Endothelial cell (in vitro differentiated cells): Measurements from ENCODE around the gene STIP1. TPM values are rescaled to one million over a fixed set of nuclear protein-coding genes. Genes with fewer than 3 reads are reported as not detected.

ENCODE experiments used
- DNase-seq: peaks from one replicate; pipeline ENCODE4 v3.0.0; 2021; ENCODE audit warnings: low spot score
- H3K27ac Mint-ChIP-seq: one replicate; pipeline ENCODE4 v1.8.0; 2021; ENCODE audit warnings: mixed read lengths, inconsistent platforms; ENCODE audit not compliant: unreplicated experiment
- H3K27me3 Mint-ChIP-seq: one replicate; pipeline ENCODE4 v1.8.0; 2021; ENCODE audit warnings: mild to moderate bottlenecking, moderate library complexity, mixed read lengths, inconsistent platforms; ENCODE audit not compliant: unreplicated experiment
- H3K36me3 Mint-ChIP-seq: one replicate; pipeline ENCODE4 v1.8.0; 2021; ENCODE audit warnings: mild to moderate bottlenecking, low read depth, mixed read lengths, inconsistent platforms; ENCODE audit not compliant: unreplicated experiment
- H3K4me1 Mint-ChIP-seq: one replicate; pipeline ENCODE4 v1.8.0; 2021; ENCODE audit warnings: mild to moderate bottlenecking, mixed read lengths, inconsistent platforms; ENCODE audit not compliant: unreplicated experiment
- H3K4me3 Mint-ChIP-seq: one replicate; pipeline ENCODE4 v1.8.0; 2021; ENCODE audit warnings: mild to moderate bottlenecking, mixed read lengths, inconsistent platforms; ENCODE audit not compliant: unreplicated experiment
- H3K9me3 Mint-ChIP-seq: one replicate; pipeline ENCODE4 v1.8.0; 2021; ENCODE audit warnings: mixed read lengths, inconsistent platforms; ENCODE audit not compliant: unreplicated experiment
- total RNA-seq: library from RNA; stranded (reverse); fragmentation: NEBNext Ultra II Directional; extraction: Animal tissue kit (Norgen Biotek cat#: 25700); gene quantifications from one replicate; pipeline ENCODE4 v1.2.1, GENCODE V29; 2021; ENCODE audit not compliant: unreplicated experiment
- TF ChIP-seq, protein P1 (sequence below): fragments of 200-600 bp; sonication (generic); IDR thresholded peaks from one replicate; pipeline ENCODE4 v1.5.0; 2021; ENCODE audit warnings: antibody characterized with exemption; ENCODE audit not compliant: unreplicated experiment

Gene STIP1
- total RNA-seq, 1 donor from 2014 or later, result 124 TPM

DNA sequence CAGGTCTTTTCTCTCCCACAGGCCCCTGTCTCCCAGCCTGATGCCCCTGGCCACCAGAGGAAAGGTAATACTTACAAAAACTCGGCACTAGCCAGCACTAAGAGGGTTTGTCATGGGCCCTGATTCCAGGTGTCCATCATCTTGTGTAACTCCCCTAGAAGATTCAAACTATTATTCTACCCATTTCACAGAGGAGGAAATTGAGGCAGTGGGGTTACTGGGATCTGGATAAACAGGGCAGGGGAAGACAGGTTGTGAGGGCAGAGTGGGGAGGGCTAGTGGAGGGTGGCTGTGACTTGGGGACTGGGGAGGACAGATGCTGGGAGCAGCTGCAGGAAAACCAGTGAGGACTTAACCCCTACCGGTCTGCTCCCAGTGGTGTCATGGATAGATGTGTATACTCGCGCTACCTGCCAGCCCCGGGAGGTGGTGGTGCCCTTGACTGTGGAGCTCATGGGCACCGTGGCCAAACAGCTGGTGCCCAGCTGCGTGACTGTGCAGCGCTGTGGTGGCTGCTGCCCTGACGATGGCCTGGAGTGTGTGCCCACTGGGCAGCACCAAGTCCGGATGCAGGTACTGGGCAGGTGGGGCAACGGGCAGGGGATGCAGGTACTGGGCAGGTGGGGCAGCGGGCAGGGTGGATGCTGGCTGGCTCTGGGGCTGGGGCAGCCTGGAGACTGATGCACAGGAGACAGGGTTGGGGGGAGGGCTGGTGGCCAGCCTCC lies 49.6 kb downstream of the STIP1 start:
- DNase-seq, result no peak
- Mint-ChIP-seq H3K4me1 (peaks cover 11% of the 10 kb centered on the region), H3K27me3 (peaks cover 25% of the 10 kb centered on the region), H3K4me3 (peak overlapping the region; percentile 83), H3K27ac (no peak overlapping the region), H3K9me3 (no peaks in the 10 kb centered on the region), H3K36me3 (peaks cover 5% of the 10 kb centered on the region)
- TF ChIP-seq, protein P1, sequence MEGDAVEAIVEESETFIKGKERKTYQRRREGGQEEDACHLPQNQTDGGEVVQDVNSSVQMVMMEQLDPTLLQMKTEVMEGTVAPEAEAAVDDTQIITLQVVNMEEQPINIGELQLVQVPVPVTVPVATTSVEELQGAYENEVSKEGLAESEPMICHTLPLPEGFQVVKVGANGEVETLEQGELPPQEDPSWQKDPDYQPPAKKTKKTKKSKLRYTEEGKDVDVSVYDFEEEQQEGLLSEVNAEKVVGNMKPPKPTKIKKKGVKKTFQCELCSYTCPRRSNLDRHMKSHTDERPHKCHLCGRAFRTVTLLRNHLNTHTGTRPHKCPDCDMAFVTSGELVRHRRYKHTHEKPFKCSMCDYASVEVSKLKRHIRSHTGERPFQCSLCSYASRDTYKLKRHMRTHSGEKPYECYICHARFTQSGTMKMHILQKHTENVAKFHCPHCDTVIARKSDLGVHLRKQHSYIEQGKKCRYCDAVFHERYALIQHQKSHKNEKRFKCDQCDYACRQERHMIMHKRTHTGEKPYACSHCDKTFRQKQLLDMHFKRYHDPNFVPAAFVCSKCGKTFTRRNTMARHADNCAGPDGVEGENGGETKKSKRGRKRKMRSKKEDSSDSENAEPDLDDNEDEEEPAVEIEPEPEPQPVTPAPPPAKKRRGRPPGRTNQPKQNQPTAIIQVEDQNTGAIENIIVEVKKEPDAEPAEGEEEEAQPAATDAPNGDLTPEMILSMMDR, result no peak

DNA sequence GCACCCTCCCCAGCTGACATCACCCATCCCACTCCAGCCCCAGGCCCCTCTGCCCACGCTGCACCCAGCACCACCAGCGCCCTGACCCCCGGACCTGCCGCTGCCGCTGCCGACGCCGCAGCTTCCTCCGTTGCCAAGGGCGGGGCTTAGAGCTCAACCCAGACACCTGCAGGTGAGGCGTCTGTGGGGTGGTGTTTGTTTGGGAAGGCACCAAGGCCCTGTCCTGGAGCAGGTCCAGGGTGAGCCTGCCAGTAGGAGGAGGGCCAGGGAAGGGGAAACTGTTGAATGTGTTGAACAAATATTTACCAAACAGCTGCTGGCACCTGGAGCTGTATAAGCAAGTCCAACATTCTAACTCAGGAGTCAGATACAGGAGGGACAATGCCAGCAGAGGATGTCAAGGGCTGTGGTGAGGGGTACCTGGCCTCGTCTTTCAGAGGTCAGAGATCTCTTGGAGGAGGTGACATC lies 51.5 kb downstream of the STIP1 start:
- no peak for DNase-seq
- Mint-ChIP-seq H3K27ac (no peak overlapping the region), H3K27me3 (peaks cover 23% of the 10 kb centered on the region), H3K36me3 (peaks cover 5% of the 10 kb centered on the region), H3K4me1 (peaks cover 11% of the 10 kb centered on the region), H3K4me3 (no peak overlapping the region), H3K9me3 (no peaks in the 10 kb centered on the region)
- TF ChIP-seq, protein P1, result no peak

DNA sequence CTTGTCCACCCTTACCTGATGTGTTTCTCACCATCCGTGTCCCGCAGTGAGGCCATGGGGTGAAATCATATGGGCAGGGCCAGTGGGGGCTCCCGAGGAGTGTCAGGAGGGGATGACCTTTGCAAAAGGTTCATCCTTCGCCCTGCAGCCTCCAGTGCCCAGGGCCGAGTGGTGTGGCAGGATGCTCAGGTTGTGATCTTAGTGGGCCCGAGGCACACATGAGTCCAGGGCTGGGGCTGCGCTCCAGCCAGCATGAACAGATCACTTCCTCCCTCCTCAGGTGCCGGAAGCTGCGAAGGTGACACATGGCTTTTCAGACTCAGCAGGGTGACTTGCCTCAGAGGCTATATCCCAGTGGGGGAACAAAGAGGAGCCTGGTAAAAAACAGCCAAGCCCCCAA lies 52.1 kb downstream of the STIP1 start:
- Mint-ChIP-seq H3K27me3 (peaks cover 26% of the 10 kb centered on the region), H3K9me3 (no peaks in the 10 kb centered on the region), H3K36me3 (peaks cover 5% of the 10 kb centered on the region), H3K4me1 (peaks cover 11% of the 10 kb centered on the region), H3K4me3 (no peak overlapping the region), H3K27ac (no peak overlapping the region)
- TF ChIP-seq, protein P1, result no peak
- no peak for DNase-seq

DNA sequence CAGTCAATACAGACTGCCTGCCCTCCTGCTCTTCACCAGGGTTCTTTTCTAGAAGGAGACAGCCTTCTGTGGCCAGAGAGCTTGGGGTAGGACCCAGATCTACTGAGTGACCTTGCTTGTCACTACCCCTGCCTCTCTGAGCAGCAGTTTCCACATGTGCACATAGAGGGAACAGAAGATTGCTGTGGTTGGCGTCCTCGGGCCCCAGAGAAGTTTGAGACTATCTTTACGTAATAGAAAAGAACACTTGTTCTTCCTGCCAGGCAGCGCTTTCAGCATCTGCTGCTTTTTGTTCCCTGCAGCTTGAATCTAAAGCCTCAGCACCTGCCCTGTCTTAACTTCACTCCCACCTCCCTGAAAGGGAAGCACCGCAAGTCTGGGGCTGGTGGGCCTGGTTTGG lies 53.0 kb downstream of the STIP1 start:
- peaks cover 11% of the 10 kb centered on the region for H3K4me1 Mint-ChIP-seq
- peaks cover 25% of the 10 kb centered on the region for H3K27me3 Mint-ChIP-seq
- H3K9me3 Mint-ChIP-seq, result no peaks in the 10 kb centered on the region
- no peak overlapping the region for H3K4me3 Mint-ChIP-seq
- H3K27ac Mint-ChIP-seq, result peak overlapping the region; percentile 9
- H3K36me3 Mint-ChIP-seq, result peaks cover 11% of the 10 kb centered on the region
- no peak for DNase-seq
- TF ChIP-seq, protein P1, result no peak

DNA sequence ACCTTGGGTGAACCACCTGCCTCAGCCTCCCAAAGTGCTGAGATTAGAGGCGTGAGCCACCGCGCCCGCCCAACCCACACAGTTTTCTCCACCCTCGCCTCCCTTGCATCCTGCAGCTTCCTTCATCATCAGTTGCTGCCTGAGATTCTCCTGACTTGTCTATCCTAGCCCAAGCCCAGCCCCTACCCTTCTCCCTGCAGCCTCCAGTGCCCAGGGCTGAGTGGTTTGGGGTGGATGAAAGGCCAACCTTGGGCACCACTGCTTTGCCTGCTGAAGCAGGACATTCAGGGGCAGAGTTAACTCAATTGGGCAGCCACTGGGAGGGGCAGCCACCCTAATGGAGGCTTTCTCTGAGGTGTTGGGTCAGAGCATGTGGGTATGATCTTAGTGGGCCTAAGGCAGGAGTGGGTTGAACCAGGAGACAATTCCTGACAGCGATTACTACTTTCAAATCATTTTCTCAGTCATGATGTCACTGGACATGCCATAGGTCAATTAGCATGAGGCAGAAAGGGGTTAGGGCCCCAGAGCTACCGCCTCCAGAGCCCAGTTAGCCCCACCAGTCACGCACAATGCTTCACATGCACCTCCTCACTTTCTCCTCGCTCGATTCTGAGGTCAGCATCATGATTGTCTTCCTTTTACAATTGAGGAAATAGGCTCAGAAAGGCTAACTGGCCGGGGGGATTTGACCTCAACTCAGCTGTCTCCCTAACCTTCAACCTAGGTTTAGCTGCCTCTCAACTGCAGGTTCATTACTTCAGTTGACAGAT lies 53.9 kb downstream of the STIP1 start:
- Mint-ChIP-seq H3K4me1 (peaks cover 11% of the 10 kb centered on the region), H3K36me3 (peaks cover 11% of the 10 kb centered on the region), H3K9me3 (no peaks in the 10 kb centered on the region), H3K27me3 (peaks cover 25% of the 10 kb centered on the region), H3K4me3 (peak overlapping the region; percentile 90), H3K27ac (peak overlapping the region; percentile 90)
- no peak for DNase-seq
- TF ChIP-seq, protein P1, result no peak
